Hematopoietic multipotent progenitor cell treated with erythropoietin and hydrocortisone succinate and interleukin-3 and kit ligand, for 8 days (in vitro differentiated cells): ENCODE measurements around the gene SYF2.
"Not testable (repeated sequence)": the region's sequence is repeated elsewhere in the genome, so short reads cannot be mapped to it uniquely, and the experiment has no call there.

Experiments
- DNase-seq: peaks from one replicate; pipeline ENCODE4 v3.0.0-alpha.2; 2015

Gene SYF2

DNA sequence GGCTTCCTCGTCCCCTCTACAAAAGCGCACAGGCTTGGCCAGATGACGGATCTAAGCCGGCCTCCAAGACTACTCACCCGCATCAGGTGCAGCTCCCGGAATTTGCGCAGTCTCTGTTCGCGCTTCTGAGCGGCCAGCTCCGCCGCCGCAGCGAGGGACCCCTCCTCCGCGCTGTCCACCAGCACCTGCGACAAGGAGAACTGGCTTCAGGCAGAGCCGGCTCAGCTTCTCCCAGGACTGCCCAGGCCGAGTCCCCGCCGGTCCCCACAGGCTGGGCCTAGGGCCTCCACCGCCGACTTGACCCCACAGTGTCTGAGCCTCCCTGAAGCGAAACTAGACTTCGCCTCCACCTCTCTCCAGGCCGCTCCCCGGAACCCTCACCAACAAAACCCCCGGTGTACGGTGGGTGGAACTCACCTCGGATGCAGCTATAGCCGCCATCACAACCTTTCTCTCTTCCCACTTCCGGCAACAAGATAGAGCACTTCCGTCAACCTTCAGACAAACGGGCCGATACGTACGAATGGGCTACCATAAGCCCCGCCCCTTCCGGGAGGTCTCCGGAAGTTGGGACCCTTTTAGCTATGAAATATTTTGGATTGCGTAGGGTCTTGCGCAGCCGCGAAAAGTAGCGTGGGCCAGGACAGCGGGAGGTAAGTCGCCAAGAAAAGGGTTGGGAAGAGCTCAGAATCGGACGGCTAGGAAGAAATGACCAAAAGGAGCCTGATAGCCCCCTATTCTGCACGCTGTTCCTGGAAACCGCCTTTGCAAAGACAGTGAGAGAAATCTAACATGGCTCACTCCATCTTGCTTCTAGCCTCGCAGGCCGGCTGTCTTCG, at the start of gene SYF2:
TSS of gene SYF2 (minus strand) at position 476 of the 839 bp plus-strand sequence. CDS start at position 441, 35 bp downstream.
- peak; percentile 97 for DNase-seq

DNA sequence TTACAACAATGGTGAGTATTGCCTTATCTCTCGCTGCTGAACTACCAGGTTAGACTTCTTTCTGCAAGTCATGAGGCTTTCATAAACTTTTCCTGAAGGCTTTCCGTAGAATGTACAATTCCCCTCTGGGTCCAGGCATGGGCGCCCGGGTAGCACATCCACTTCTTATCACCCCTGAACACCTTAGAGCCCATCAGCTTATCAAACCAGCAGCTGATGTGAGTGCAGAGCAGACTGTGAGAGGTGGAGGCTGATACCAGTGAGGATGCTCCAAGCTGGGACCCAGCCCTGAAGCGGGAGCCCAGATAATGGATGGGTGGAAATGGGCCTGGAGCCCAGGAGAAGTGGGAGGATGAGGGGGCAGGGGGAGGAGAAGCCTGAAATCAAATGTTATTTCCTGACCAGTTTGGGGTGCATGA, 47.4 kb upstream of the SYF2 start:
- peak; percentile 87 for DNase-seq

DNA sequence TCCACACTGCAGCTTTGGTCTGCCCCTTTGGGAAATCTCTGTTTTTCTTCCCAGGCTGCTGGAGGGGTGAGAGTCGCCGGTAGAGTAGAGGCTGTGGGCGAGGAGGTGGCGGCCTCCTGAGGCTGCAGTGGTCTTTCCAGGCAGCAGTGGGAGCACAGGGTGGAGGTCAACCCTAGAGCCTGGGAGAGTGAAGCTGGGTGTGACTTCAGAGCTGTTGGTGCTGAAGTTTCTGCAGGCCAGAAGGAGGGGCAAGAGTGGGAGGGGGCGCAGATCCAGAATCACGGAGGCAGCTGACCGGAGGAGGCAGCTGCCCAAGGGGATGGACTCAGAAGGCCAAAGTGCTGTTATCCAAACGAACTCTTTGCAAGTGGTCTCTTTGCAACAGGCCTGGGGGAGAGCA, 46.5 kb upstream of the SYF2 start:
- DNase-seq: not testable (repeated sequence)

DNA sequence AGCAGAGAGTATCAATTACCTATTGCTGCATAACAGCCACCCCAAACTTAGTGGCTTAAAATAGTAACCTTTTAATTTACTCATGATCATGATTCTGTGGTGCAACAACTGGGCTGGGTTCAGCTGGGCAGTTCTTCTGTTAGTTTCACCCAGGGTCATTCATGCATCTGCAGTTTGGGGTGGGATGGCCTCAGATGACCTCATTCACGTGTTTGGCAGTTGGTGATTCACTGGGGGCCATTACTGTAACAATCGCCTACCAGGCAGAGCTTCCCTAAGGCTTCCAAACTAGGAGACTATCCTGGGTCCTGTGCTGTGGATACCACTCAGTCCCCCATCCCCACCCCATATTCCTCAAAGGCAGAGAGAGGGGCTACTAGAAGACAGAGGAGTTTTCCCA, 46.1 kb upstream of the SYF2 start:
- not testable (repeated sequence) for DNase-seq

DNA sequence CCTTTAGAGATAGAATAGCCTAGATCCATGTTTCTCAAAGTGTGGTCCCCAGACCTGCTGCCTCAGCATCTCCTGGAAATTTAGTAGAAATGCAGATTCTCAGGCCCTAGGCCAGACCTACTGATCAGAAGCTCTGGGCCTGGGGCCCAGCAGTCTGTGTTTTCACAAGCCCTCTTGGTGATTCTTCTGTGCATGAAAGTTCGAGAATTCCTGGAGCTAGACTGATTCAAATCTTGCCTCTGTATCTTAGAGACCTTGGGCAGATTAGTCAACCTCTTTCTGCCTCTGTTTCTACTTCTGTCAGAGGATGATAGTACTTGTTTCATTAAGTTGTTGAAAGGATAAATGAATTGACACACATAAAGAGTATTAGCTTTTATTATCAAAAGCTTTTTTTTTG, 45.0 kb upstream of the SYF2 start:
- not testable (repeated sequence) for DNase-seq

DNA sequence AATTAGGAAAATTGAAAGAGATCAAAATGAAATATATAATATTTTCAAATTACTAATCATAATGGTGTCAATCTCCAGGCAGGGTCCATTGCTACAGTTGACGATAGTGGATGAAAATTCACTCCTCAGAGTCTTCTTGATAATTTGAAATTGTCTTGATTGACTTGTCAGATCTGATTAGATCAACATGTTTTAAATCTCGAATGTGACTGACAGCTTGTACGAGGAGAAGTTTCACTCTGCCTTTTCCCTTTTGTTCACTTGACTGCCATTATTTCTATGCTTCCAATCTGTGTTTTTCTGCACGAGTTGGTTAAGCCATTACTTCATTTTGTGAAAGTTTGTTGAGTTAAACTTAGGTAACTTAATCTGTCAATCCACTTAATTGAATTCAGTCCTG, 43.3 kb upstream of the SYF2 start:
- not testable (repeated sequence) for DNase-seq

DNA sequence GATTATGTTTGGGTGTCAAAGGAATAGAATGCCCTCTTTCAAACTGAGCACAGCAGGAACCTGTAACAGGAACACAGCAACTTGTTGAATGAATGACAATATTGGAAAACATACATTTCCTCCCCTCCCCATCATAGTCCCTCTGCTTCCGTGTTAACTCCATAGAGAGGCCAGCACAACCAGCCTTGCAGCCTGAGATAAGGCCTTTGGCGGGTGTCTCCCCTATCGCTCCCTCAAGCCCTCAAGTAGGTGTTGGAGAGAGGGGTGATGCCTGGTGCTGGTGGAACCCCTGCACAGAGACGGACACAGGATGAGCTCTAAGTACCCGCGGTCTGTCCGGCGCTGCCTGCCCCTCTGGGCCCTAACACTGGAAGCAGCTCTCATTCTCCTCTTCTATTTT, 39.9 kb upstream of the SYF2 start, which contains the start of gene RHD:
TSS of gene RHD (plus strand) at position 272 of the 400 bp plus-strand sequence. CDS start at position 311, 39 bp downstream.
- DNase-seq: not testable (repeated sequence)

DNA sequence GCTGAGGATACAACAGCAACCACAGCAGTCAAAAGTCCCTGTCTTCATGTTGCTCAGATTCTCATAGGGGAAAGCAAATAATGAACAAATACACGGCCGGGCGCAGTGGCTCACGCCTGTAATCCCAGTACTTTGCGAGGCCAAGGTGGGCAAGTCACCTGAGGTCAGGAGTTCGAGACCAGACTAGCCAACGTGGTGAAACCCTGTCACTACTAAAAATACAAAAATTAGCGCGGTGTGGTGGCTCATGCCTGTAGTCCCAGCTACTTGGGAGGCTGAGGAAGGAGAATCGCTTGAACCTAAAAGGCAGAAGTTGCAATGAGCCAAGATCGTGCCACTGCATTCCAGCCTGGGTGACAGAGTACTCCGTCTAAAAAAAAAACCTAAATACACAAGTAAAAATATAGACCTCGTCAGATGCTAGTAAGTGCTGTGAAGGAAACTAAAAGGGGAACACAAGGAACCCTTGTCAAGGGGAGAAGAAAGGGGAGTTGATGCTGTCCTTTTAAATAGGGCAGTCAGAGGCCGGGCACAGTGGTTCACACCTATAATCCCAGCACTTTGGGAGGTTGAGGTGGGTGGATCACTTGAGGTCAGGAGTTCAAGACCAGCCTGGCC, 36.0 kb upstream of the SYF2 start:
- DNase-seq: not testable (repeated sequence)

DNA sequence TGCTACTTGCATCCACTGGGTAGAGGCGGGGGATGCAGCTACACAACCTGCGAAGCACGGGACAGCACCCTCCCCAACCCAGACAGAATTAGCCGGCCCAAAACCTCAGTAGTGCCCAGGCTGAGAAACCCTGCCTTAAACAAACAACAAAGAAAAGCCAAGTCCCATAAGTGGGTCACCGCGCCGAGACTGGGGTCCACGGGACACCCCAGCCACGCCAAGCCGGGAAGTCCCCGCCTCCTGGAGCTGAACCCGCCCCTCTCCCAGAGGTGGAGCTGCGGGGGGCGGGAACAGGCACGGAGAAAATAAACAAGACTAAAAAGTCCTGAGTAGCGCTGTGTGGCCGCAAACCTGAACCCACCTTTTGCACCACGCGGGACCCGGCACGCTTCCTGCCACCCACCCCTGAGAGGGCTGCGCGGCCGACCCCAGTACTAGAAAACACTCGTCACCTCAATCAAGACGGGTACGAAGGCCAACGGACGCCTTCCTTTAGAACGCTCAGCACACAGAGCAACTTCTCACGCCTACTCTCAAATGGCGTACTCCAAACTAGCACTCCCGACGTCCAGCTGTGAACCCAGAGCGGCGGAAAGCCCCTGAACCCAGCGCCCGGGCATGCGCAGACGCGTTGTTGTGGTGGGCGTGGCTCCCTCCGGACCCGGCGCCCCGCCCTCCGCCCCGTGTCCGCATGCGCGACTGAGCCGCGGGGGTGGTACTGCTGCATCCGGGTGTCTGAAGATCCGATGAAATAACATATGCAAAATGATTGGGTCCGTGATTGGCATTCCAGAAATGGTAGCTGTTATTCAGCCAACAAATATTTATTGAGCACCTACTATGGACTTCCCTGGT, 35.2 kb upstream of the SYF2 start:
- DNase-seq: peak; percentile 67

DNA sequence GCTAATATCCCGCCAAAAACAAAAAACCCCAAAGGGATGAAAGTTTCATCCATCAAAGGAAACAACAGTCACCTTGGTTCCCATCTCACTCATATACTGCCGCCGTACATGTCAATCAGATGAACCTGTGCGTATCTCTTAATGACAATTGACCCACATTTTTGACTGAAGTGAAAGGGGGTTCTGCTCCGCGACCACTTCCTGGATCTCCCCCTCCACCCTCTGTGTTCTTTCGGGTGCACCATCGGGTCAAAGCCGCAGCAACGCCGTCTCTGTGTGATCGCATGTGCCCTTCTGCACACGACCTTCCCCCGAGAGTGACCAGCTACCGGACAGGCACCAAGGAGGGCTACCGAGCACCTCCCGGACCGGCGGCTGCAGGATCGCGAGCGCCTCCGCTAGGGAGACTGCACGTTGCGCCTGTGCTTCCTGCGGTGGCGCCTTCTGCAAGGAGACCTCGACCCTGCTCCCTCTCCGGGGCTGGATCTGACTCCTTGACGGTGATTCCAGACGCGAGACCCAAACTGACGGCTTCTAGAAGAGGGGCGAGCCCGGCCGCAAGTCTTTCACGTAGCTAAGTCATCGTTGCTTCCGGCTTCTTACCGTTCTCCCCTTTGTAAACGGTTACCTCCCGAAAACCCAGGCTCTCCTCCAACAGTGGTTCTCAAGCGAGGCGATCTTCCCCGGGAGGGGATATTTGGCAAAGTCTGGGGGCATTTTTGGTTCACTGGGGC, 34.4 kb upstream of the SYF2 start:
- DNase-seq: peak; percentile 6

DNA sequence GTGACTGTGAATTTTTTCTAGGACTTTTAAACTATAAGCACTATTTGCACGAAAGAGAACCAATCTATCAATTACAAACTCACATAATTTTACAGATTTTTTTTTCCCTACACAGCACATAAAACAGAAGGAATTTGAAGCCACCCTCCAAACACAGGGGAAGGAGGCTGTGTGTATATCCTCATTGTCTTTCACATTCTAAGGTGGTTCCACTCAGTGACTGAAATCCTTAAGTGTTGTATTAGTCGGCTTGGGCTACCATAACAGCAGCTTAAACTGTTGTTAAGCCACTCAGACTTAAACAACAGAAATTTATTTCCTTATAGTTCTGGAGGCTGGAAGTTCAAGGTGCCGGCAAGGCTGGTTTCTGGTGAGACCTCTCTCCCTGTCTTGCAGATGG, 28.0 kb upstream of the SYF2 start:
- not testable (repeated sequence) for DNase-seq

DNA sequence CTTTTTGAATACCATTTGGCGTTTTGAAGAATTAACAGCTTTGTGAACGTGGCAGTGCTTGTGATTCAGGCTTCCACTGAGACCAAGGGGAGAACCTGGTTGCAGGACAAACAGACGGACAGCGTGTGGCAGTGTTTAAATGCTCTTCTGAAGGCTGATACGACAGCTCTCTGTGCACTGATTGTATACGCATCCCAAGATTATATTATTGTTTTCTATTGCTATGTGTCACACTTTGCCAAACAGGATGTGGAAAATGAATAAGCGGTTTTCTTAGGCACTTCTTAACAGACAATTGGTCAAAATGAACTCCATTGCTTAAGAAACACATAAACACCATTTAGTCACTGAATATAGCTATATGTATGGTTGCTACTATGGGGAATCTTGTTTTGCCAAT, 27.5 kb upstream of the SYF2 start:
- not testable (repeated sequence) for DNase-seq

DNA sequence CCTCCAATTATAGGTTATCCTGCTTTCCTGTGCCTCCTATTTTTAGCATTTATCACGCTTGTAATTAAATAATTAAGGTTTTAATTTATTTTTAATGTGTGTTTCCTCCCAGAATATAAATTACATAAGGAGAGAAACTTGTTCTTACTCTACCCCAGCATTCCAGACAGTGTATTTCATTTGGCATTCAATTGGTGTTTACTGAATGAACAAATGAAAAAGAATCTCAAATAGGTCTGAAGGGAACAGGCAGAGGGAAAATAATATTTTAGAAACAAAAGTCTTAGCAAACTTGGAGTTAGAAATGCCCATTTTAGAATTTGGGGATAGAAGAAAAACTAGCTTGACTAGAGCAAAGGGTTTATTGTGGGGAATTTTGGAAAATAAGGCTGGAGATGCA, 24.9 kb upstream of the SYF2 start:
- DNase-seq: no peak

DNA sequence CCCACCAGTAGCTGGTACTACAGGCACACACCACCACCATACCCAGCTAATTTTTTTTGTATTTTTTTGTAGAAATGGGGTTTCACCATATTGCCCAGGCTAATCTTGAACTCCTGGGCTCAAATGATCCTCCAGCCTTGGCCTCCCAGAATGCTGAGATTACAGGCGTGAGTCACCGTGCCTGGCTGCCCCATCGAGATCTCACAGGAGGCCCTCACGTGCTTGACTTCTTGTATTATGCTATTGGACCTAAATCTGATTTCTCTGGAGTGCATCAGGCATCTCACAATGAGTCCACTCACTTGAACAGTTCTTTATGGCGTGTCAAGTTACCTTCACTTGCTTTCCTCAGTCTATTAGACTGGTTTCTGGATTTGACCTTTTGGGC, 24.3 kb upstream of the SYF2 start:
- no peak for DNase-seq

DNA sequence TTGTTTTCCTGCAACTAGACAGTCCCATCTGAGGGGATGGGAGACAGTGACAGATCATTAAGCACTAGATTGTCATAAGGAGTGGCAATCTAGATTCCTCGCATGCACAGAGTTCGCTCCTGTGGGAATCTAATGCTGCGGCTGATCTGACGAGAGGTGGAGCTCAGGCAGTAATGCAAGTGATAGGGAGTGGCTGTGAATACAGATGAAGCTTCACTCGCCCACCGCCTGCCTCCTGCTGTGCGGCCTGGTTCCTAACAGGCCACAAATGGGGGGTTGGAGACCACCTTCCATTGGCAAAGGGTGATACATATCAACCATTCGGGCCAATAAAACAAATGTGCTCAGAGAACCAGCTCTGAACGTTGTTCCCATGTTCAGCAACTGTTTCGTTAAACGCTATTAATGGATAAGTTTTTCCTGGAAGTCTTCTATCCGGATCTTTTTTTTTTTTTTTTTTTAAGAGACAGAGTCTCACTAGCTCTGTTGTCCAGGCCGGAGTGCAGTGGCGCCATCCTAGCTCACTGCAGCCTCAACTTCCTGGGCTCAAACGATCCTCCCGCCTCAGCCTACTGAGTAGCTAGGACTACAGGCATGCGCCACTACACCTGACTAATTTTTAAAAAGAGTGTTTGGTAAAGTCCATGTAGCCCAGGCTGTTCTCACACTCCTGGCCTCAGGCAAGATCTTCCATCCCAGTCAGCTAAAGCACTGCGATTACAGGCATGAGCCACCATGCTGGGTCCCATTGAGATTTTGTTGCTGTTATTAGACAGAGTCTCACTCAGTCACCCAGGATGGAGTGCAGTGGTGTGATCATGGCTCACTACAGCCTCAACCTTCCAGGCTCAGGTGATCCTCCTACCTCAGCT, 23.6 kb upstream of the SYF2 start:
- no peak for DNase-seq

DNA sequence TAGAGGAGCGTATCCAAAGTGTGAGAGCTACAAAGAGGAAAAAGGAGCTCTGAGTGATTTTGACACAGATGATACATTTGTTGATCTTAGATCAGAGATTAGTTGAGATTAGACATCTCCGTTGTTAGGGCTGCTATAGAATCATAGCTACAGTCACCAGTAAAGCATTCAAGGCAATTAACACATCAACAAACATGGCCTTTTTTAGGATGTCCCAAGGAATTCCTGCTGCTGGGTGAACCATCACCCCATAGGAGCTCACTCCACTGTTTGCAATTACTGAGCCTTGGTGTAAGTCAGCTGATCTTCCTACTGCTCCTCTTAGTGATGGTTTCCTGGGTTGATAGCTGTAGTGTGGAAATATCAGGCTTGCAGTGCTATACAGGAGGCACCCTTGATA, 21.6 kb upstream of the SYF2 start:
- no peak for DNase-seq

DNA sequence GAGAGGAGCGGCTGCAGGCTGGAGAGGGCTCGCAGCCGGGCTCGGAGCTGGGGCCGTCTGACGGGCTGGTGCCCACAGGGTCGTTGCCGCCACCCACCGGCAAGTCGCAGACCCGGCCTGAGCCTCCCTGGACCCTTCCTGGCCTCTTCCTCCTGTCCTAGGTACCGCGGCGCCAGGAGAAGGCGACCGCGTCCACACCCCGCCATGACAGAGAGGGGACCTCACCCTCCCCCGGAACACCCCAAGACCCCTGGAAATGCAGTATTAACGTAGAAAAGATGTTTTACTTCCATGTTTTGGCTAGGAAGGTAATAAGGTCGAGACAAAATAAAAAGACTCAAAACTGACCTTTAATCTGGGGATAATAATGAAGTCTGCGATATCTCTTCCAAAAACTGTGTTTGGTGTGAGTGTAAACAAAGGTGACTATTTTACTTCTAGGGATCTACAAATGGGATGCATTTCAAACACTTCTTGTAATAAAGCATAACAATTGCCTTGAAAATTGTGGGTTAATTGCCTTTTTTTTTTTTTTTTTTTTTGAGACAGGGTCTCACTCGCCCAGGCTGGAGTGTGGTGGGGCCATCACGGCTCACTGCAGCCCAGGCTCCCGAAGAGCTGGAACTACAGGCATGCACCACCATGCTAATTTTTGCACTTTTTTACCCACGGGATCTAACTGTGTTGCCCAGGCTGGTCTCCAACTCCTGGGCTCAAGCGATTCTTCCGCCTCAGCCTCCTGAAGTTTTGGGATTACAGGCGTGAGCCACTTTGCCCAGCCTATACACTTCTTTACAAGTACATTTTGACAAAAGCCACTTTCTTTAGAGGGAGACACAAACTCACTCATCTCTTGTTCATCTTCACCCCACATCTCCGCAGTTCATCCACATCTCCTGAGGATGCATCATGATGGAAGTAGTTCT, 15.8 kb upstream of the SYF2 start:
- DNase-seq: no peak

DNA sequence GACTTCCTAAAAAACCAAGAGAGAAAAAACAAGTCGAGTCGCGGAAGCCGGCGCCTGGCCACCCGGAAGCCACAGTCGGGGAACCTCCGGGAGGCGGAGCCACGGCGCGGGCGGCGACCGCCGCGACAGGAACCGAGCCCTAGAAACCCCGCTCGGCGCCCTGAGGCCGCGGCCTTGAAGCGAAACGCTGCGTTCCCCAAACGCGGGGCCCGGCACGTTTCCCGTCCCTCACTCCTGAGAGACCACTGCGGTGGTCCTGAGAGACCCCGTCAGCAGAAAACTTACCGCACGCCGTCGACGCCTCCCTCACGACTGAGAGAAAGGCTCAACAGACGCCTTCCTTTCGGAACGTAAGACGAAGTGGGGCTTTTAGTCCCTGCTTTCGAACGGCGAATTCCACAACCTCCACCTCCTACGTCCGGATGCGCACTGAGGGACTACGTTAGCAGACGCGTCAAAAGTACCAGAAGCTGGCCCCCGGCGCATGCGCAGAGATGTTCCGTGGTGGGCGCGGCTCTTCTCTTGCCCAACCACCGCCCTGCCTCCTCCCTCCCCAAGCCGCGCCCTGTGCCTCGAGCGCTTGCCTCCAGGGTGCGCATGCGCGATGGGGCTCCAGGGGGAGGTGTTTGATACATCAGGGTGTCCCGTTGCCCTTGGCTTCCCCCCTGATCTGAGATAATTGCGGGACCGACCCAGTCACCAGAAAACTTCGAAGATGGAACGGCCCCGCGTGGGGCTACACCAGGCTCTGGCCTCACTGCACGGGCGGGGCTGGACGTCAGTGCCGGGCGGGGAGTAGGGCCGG, 14.9 kb upstream of the SYF2 start, which contains the start of gene RSRP1:
TSS of gene RSRP1 (minus strand) at position 431 of the 805 bp plus-strand sequence. CDS start 491 bp downstream, outside the sequence.
- peak; percentile 100 for DNase-seq

DNA sequence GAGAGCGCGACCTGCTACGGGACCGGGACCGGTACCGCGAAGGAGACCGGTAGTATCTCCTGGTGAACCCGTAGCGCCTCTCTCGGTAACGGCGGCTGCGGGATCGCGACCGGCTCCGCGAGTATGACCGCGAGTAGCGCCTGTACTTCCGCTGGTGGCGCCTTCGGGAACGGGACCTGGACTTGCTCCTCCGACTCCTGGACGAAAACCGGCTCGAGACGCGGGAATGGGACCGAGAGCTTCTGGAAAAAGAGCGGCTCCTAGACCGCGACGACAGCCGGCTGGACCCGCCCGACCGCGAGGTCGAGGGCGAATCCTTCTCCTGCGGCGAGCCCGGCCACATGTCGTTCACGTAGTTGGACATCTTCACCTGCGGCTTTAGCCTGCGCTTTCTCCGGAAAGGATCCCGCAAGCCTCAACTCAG, 14.3 kb upstream of the SYF2 start:
- no peak for DNase-seq
